Measurements from ENCODE around the gene SNURF.
"Not testable (repeated sequence)": the region's sequence is repeated elsewhere in the genome, so short reads cannot be mapped to it uniquely, and the experiment has no call there.

Gene SNURF

GRCh38 chr15:24971052-24971451 is 16.3 kb downstream of the SNURF start:
- DNase-seq (ENCODE audit: low read depth in 2 of 2) = no peak

GRCh38 chr15:24971772-24972171 is 17.0 kb downstream of the SNURF start:
- DNase-seq (ENCODE audit: low read depth in 2 of 2) = no peak

GRCh38 chr15:24972707-24973106 is 17.9 kb downstream of the SNURF start:
- not testable (repeated sequence) for DNase-seq (ENCODE audit: low read depth in 2 of 2)

- no peak for DNase-seq (ENCODE audit: low read depth in 2 of 2)
Observed at GRCh38 chr15:24976932-24977331, 22.1 kb downstream of the SNURF start.

- no peak for DNase-seq (ENCODE audit: low read depth in 2 of 2)
Observed at GRCh38 chr15:24977686-24978085, 22.9 kb downstream of the SNURF start.

- no peak for DNase-seq (ENCODE audit: low read depth in 2 of 2)
Observed at GRCh38 chr15:24985224-24985623, 30.4 kb downstream of the SNURF start.

- no peak for DNase-seq (ENCODE audit: low read depth in 2 of 2)
Observed at GRCh38 chr15:24986653-24987052, 31.9 kb downstream of the SNURF start.

Data from stimulated activated CD4-positive, alpha-beta T cell treated with anti-CD3 and anti-CD28 coated beads, Interleukin-15, amount 100 ng/mL, for 48 hours (primary cell).